C4-2B (cell line): ENCODE results near the gene SF3B6.

Source experiments
- H3K27ac ChIP-seq: fragments of 450-650 bp; 2 replicates; pipeline ENCODE4 v1.5.1; 2017
- CTCF ChIP-seq: fragments of 450-650 bp; conservative IDR thresholded peaks from 2 replicates; pipeline ENCODE4 v1.5.1; 2017; ENCODE audit warnings: mild to moderate bottlenecking
- ZFX ChIP-seq: fragments of 450-650 bp; IDR thresholded peaks from 2 replicates; pipeline ENCODE4 v1.6.1; 2017

Gene SF3B6

GRCh38 chr2:24075915-24076848 lies at the start of gene SF3B6:
Gene SF3B6 (minus strand): TSS chr2:24076326. CDS start chr2:24076229, 97 bp downstream.
- H3K27ac ChIP-seq: peak within 1 kb of the TSS; percentile 70
- TF ChIP-seq CTCF (no peak), ZFX (no peak)

- H3K27ac ChIP-seq: peak overlapping the region; percentile 81
- TF ChIP-seq CTCF: no peak; the same call in 1 of the 2 replicates
- TF ChIP-seq ZFX: peak; percentile 57
Observed at GRCh38 chr2:24123922-24124580, 47.9 kb upstream of the SF3B6 start.

- H3K27ac ChIP-seq: peak within 1 kb of the TSS; percentile 81
- no peak; the same call in 1 of the 2 replicates for TF ChIP-seq CTCF
- peak; percentile 95 for TF ChIP-seq ZFX
Observed at GRCh38 chr2:24123195-24123921, 47.2 kb upstream of the SF3B6 start, which contains the start of the genes FAM228B and PFN4. Gene FAM228B (plus strand): TSS chr2:24123469. CDS start chr2:24124362, 893 bp downstream. Gene PFN4 (minus strand): TSS chr2:24123334. CDS start chr2:24122535, 799 bp downstream.

GRCh38 chr2:24122366-24123194 lies 46.5 kb upstream of the SF3B6 start:
- H3K27ac ChIP-seq: peak overlapping the region; percentile 81
- TF ChIP-seq CTCF: no peak
- TF ChIP-seq ZFX: no peak

- no peak overlapping the region for H3K27ac ChIP-seq
- no peak for TF ChIP-seq ZFX
- no peak for TF ChIP-seq CTCF
Observed at GRCh38 chr2:24121469-24121868, 45.3 kb upstream of the SF3B6 start.

- TF ChIP-seq ZFX: no peak
- no peak for TF ChIP-seq CTCF
Observed at GRCh38 chr2:24121066-24121465, 44.9 kb upstream of the SF3B6 start.

More at GRCh38 chr2:24121066-24121465, 44.9 kb upstream of the SF3B6 start:
- no peak overlapping the region for H3K27ac ChIP-seq
